Body of pancreas (tissue), 4 donors: ENCODE data around the gene CCN5. TPM values are rescaled to one million over a fixed set of nuclear protein-coding genes. Genes with fewer than 3 reads are reported as not detected.

ENCODE experiments used
- ATAC-seq: fragments of 150-250 bp; one replicate; pipeline ENCODE4 v1.9.1; 2016
- DNase-seq, 4 donors: peaks; one replicate each; pipeline ENCODE4 v3.0.0-alpha.2; 2019
- H3K27ac ChIP-seq, 4 donors: fragments of 200-600 bp; sonication (generic); 1 replicate in 3 of 4; 2 replicates in 1 of 4; pipeline versions ENCODE4 v1.5.1 to v1.6.1; 2016 to 2019; ENCODE audit warnings: mild to moderate bottlenecking in 1 of 4, mixed read lengths in 1 of 4, moderate library complexity in 1 of 4
- H3K27me3 ChIP-seq, 2 donors: fragments of 200-600 bp; sonication (generic); one replicate each; pipeline ENCODE4 v1.6.0; 2016; ENCODE audit warnings: mild to moderate bottlenecking in 1 of 2
- H3K36me3 ChIP-seq, 2 donors: fragments of 200-600 bp; sonication (generic); replicated peaks in 1 of 2; 2 replicates each; pipeline ENCODE4 v1.5.1; 2016; ENCODE audit warnings: low read depth in 2 of 2; ENCODE audit not compliant: insufficient read depth in 1 of 2
- H3K4me1 ChIP-seq: fragments of 200-600 bp; sonication (generic); one replicate; pipeline ENCODE4 v1.6.0; 2016
- H3K4me3 ChIP-seq, 2 donors: fragments of 200-600 bp; sonication (generic); 1 replicate in 1 of 2; 2 replicates in 1 of 2; pipeline ENCODE4 v1.5.1; 2016 to 2019
- H3K9me3 ChIP-seq, 3 donors: fragments of 200-600 bp; sonication (generic); 1 replicate in 2 of 3; 2 replicates in 1 of 3; pipeline ENCODE4 v1.5.1; 2016
- CTCF ChIP-seq, 7 experiments: fragments of 450-650 bp in 4 of 7; fragments of 200-600 bp in 3 of 7; sonication (generic) in 3 of 7; IDR thresholded peaks; one replicate each; pipeline ENCODE4 v1.5.1; 2016 to 2019; ENCODE audit warnings: antibody characterized with exemption in 7 of 7
- POLR2A ChIP-seq, 3 donors: fragments of 450-650 bp; IDR thresholded peaks; one replicate each; pipeline ENCODE4 v1.6.1; 2016; ENCODE audit warnings: antibody characterized with exemption in 3 of 3, mild to moderate bottlenecking in 2 of 3
- WGBS, 2 donors: methylation state at CpG; one replicate each; pipeline ENCODE4 v1.1.5; 2017; 5-methylcytosine and 5-hydroxymethylcytosine counted together
- intact Hi-C: fragments of 100-400 bp; cut with DNase I; formaldehyde crosslinking; loops from one replicate; pipeline ENCODE4 v1.15.1; 2023
- total RNA-seq, 2 donors: library from RNA; depleted of rRNA; stranded (reverse); fragments of >200 nt; gene quantifications; one replicate each; pipeline ENCODE4 v1.1.0, GENCODE V29; 2016

Gene CCN5
- total RNA-seq, 2 donors from 2014 or later: 7.9 to 18.2 TPM

DNA sequence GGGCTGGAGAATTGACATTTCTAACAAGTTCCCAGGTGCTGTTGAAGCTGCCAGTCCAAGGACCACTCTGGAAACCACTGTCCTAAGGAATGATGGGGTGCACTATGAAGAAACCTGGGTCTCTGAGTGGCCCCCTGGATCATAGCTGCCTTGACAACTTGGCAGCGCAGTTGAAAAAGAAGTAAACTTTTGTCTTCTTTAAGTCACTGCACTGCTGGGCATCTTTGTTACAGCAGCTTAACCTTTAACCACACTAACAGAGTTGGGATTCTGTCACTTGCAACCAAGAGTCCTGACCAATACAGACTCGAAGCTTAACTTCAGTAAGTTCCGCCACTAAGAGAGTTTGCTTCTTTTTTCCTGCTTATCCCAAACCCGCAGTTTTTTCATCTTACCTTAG is 21.9 kb downstream of the CCN5 start:
- Histone ChIP-seq H3K36me3 (no peaks in the 10 kb centered on the region), H3K27ac (no peak overlapping the region), H3K9me3 (no peaks in the 10 kb centered on the region), H3K27me3 (no peaks in the 10 kb centered on the region), H3K4me3 (no peak overlapping the region), H3K4me1 (no peaks in the 10 kb centered on the region)
- DNase-seq (no peak), ATAC-seq (no peak)
- TF ChIP-seq POLR2A (IDR thresholded peaks at IDR 0.05) (no peak), CTCF (IDR thresholded peaks at IDR 0.05) (no peak)
- 92 to 100% methylated on average over 4 of the region's 4 CpGs for WGBS, 2 donors
- intact Hi-C loops: loop anchor here (10.0 kb wide), 1 partner anchor 52 kb away; no protein-coding TSS in a partner anchor

GRCh38 chr20:44738813-44739477 is 23.8 kb downstream of the CCN5 start:
- Histone ChIP-seq H3K4me1 (no peaks in the 10 kb centered on the region), H3K27ac (peak overlapping the region in 1 of 4 donors; percentile 3), H3K27me3 (no peaks in the 10 kb centered on the region), H3K4me3 (no peak overlapping the region), H3K9me3 (no peaks in the 10 kb centered on the region), H3K36me3 (no peaks in the 10 kb centered on the region)
- no peak for TF ChIP-seq CTCF (IDR thresholded peaks at IDR 0.05)
- no peak for TF ChIP-seq POLR2A (IDR thresholded peaks at IDR 0.05)
- DNase-seq (peak; percentile 63 to 84 (median 74)), ATAC-seq (peak; percentile 45)
- intact Hi-C loops: loop anchor here (10.0 kb wide), 1 partner anchor 54 kb away; no protein-coding TSS in a partner anchor
- 59 to 71% methylated on average over 6 to 7 of the region's 7 CpGs for whole genome bisulfite sequencing, 2 donors

DNA sequence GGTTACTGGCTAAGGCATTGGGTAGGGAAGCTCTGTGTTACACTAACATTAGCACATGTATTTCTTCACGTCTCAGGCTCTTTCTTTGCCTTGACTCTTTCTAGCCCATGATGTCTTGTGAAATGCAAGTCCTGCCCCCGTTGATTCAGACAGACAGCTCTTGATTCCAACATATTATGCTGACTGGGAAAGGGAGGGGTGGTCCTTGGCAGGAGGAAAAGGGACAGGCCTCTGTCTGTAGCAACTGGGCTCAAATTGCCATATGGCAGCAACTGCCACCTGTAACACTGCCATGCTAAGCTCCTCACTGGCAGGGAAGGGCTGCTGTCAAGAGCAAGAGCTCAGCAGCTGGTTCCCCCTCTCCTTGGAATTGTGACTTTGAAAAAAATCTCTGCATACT is 24.8 kb downstream of the CCN5 start:
- Histone ChIP-seq H3K27ac (no peak overlapping the region), H3K9me3 (no peaks in the 10 kb centered on the region), H3K4me3 (no peak overlapping the region), H3K27me3 (no peaks in the 10 kb centered on the region), H3K4me1 (no peaks in the 10 kb centered on the region), H3K36me3 (no peaks in the 10 kb centered on the region)
- 62 to 63% methylated on average over 2 of the region's 2 CpGs for WGBS, 2 donors
- ATAC-seq (no peak), DNase-seq (no peak)
- intact Hi-C loops: loop anchor here (10.0 kb wide), 1 partner anchor 55 kb away; no protein-coding TSS in a partner anchor
- TF ChIP-seq CTCF (IDR thresholded peaks at IDR 0.05) (no peak), POLR2A (IDR thresholded peaks at IDR 0.05) (no peak)

- Histone ChIP-seq H3K9me3 (no peaks in the 10 kb centered on the region), H3K4me1 (peaks cover 20% of the 10 kb centered on the region), H3K27ac (no peak overlapping the region), H3K36me3 (no peaks in the 10 kb centered on the region), H3K4me3 (no peak overlapping the region), H3K27me3 (no peaks in the 10 kb centered on the region)
- intact Hi-C loops: no loop called here
- TF ChIP-seq POLR2A (IDR thresholded peaks at IDR 0.05) (no peak), CTCF (IDR thresholded peaks at IDR 0.05) (no peak)
- 72% methylated on average over 6 to 14 of the region's 14 CpGs for WGBS, 2 donors
- no peak for ATAC-seq
- no peak for DNase-seq
Observed at GRCh38 chr20:44742304-44743079, 27.3 kb downstream of the CCN5 start.
